Measurements from ENCODE around the gene AADAC. TPM values are rescaled to one million over a fixed set of nuclear protein-coding genes. Genes with fewer than 3 reads are reported as not detected.

The AADAC gene
- total RNA-seq, 3 donors from 2014 or later = 0.11 to 0.18 (median 0.13) TPM

Other genes starting within 250 kb of the AADAC start
- not detected for gene AADACL2, start 80.2 kb upstream of the AADAC start, total RNA-seq
- gene SUCNR1, start 59.5 kb downstream of the AADAC start, total RNA-seq = not detected